Measurements from ENCODE around the gene ZNF445. TPM values are rescaled to one million over a fixed set of nuclear protein-coding genes. Genes with fewer than 3 reads are reported as not detected.

The ZNF445 gene
- total and polyA plus RNA-seq, 2 of the 8 experiments (the other 6 are each of a cell fraction or from before 2014, with no cell fraction given): 3.3 to 26.3 TPM

- no peak for TF ChIP-seq ZNF274 (IDR thresholded peaks at IDR 0.05; ENCODE audit: borderline replicate concordance, extremely low read depth, low read length)
- no peak for TF ChIP-seq KDM5A (IDR thresholded peaks at IDR 0.05; ENCODE audit: low read length)
- no peak for TF ChIP-seq SAP30 (IDR thresholded peaks at IDR 0.05; ENCODE audit: insufficient read depth, insufficient replicate concordance, low read length)
Observed at GRCh38 chr3:44419116-44419922, 58.2 kb downstream of the ZNF445 start (continued).
